HEK293 (cell line): ENCODE data around the gene CYP27C1.

Source experiments
- CTCF ChIA-PET: fragments of 350-600 bp; formaldehyde crosslinking; extraction: SDS; loops from one replicate; lab custom pipeline; 2021; ENCODE audit warnings: antibody characterized with exemption; lab: Yijun Ruan, JAX
- POLR2A ChIA-PET: fragments of 300-600 bp; formaldehyde crosslinking; extraction: SDS; loops from one replicate; lab custom pipeline; 2020; ENCODE audit warnings: antibody characterized with exemption, inconsistent platforms; lab: Yijun Ruan, JAX
- H3K27ac ChIP-seq: fragments of 200-500 bp; sonication (Bioruptor generic); 2 replicates; pipeline ENCODE4 v1.5.1; 2014; ENCODE audit warnings: low read depth, low read length, control low read depth, inconsistent platforms; ENCODE audit errors: extremely low read depth
- H3K36me3 ChIP-seq, 2 experiments: fragments of 200-500 bp in 1 of 2; sonication (Bioruptor generic) in 1 of 2; 1 replicate in 1 of 2; 2 replicates in 1 of 2; pipeline ENCODE4 v1.5.1; 2014 to 2017; ENCODE audit warnings: inconsistent platforms in 2 of 2, low read length in 2 of 2; ENCODE audit not compliant: control insufficient read depth in 2 of 2, insufficient read depth in 1 of 2
- H3K4me1 ChIP-seq: fragments of 200-500 bp; sonication (Bioruptor generic); 2 replicates; pipeline ENCODE4 v1.5.1; 2014; ENCODE audit warnings: mild to moderate bottlenecking, low read length, inconsistent platforms; ENCODE audit not compliant: control insufficient read depth, insufficient read depth
- H3K4me3 ChIP-seq: 2 replicates; pipeline ENCODE4 v1.5.1; 2011; ENCODE audit warnings: low read depth, mild to moderate bottlenecking, control low read depth, low read length, moderate library complexity
- H3K9me3 ChIP-seq: fragments of 200-500 bp; sonication (Bioruptor generic); 2 replicates; pipeline ENCODE4 v1.5.1; 2014; ENCODE audit warnings: low read depth, low read length, inconsistent platforms; ENCODE audit not compliant: control insufficient read depth, insufficient read depth
- BCL11A ChIP-seq: fragments of 450-650 bp; formaldehyde crosslinking; IDR thresholded peaks from 2 replicates; pipeline ENCODE4 v1.5.1; 2016; ENCODE audit warnings: low read depth, missing biosample characterization, missing genetic modification characterization
- PRDM2 ChIP-seq: fragments of 450-650 bp; formaldehyde crosslinking; IDR thresholded peaks from 2 replicates; pipeline ENCODE4 v1.5.1; 2016; ENCODE audit warnings: missing biosample characterization, missing genetic modification characterization, borderline replicate concordance
- PRDM4 ChIP-seq: fragments of 450-650 bp; formaldehyde crosslinking; IDR thresholded peaks from 2 replicates; pipeline ENCODE4 v1.5.1; 2017; ENCODE audit warnings: missing biosample characterization, missing genetic modification characterization
- YY2 ChIP-seq: fragments of 450-650 bp; formaldehyde crosslinking; IDR thresholded peaks from 2 replicates; pipeline ENCODE4 v1.5.1; 2016; ENCODE audit warnings: missing biosample characterization, missing genetic modification characterization
- ZNF239 ChIP-seq: fragments of 450-650 bp; formaldehyde crosslinking; IDR thresholded peaks from 2 replicates; pipeline ENCODE4 v1.5.1; 2016; ENCODE audit warnings: missing biosample characterization, missing genetic modification characterization
- ZNF248 ChIP-seq: fragments of 450-650 bp; formaldehyde crosslinking; IDR thresholded peaks from 2 replicates; pipeline ENCODE4 v1.5.1; 2017; ENCODE audit warnings: missing biosample characterization, missing genetic modification characterization
- ZNF274 ChIP-seq, 2 experiments: fragments of 200-500 bp in 1 of 2; fragments of 450-650 bp in 1 of 2; sonication (Bioruptor generic) in 1 of 2; formaldehyde crosslinking in 1 of 2; IDR thresholded peaks; 2 replicates each; pipeline versions ENCODE4 v1.5.1 to v1.6.1; 2014 to 2016; ENCODE audit warnings: borderline replicate concordance in 1 of 2, inconsistent platforms in 1 of 2, low read length in 1 of 2, missing biosample characterization in 1 of 2, missing genetic modification characterization in 1 of 2
- ZNF311 ChIP-seq: fragments of 450-650 bp; formaldehyde crosslinking; IDR thresholded peaks from 2 replicates; pipeline ENCODE4 v1.5.1; 2017; ENCODE audit warnings: missing biosample characterization, missing genetic modification characterization, borderline replicate concordance
- ZNF354C ChIP-seq: fragments of 450-650 bp; formaldehyde crosslinking; IDR thresholded peaks from 2 replicates; pipeline ENCODE4 v1.5.1; 2016; ENCODE audit warnings: missing biosample characterization, missing genetic modification characterization, low read depth, borderline replicate concordance
- ZNF37A ChIP-seq: fragments of 450-650 bp; IDR thresholded peaks from 2 replicates; pipeline ENCODE4 v1.5.1; 2018; ENCODE audit warnings: missing biosample characterization, missing genetic modification characterization
- ZNF391 ChIP-seq: fragments of 450-650 bp; formaldehyde crosslinking; IDR thresholded peaks from 2 replicates; pipeline ENCODE4 v1.5.1; 2016; ENCODE audit warnings: low read depth, missing biosample characterization, missing genetic modification characterization, borderline replicate concordance
- ZNF423 ChIP-seq: fragments of 450-650 bp; formaldehyde crosslinking; IDR thresholded peaks from 2 replicates; pipeline ENCODE4 v1.5.1; 2016; ENCODE audit warnings: missing biosample characterization, missing genetic modification characterization
- ZNF426 ChIP-seq: fragments of 450-650 bp; formaldehyde crosslinking; IDR thresholded peaks from 2 replicates; pipeline ENCODE4 v1.5.1; 2017; ENCODE audit warnings: missing biosample characterization, missing genetic modification characterization, mild to moderate bottlenecking, inconsistent platforms, moderate library complexity
- ZNF433 ChIP-seq: fragments of 450-650 bp; formaldehyde crosslinking; IDR thresholded peaks from 2 replicates; pipeline ENCODE4 v1.5.1; 2016; ENCODE audit warnings: missing biosample characterization, missing genetic modification characterization, low read depth
- ZNF501 ChIP-seq: fragments of 450-650 bp; formaldehyde crosslinking; IDR thresholded peaks from 2 replicates; pipeline ENCODE4 v1.5.1; 2016; ENCODE audit warnings: missing biosample characterization, missing genetic modification characterization
- ZNF510 ChIP-seq: fragments of 450-650 bp; formaldehyde crosslinking; IDR thresholded peaks from 2 replicates; pipeline ENCODE4 v1.5.1; 2018; ENCODE audit warnings: mild to moderate bottlenecking, missing genetic modification characterization, missing biosample characterization; ENCODE audit not compliant: insufficient replicate concordance
- ZNF521 ChIP-seq: fragments of 450-650 bp; formaldehyde crosslinking; IDR thresholded peaks from 2 replicates; pipeline ENCODE4 v1.5.1; 2017; ENCODE audit warnings: missing biosample characterization, mild to moderate bottlenecking, missing genetic modification characterization
- ZNF560 ChIP-seq: fragments of 450-650 bp; formaldehyde crosslinking; IDR thresholded peaks from 2 replicates; pipeline ENCODE4 v1.5.1; 2017; ENCODE audit warnings: missing biosample characterization, missing genetic modification characterization, borderline replicate concordance
- ZNF639 ChIP-seq: fragments of 450-650 bp; formaldehyde crosslinking; IDR thresholded peaks from 2 replicates; pipeline ENCODE4 v1.5.1; 2016; ENCODE audit warnings: missing biosample characterization, missing genetic modification characterization
- ZNF830 ChIP-seq: fragments of 450-650 bp; IDR thresholded peaks from 2 replicates; pipeline ENCODE4 v1.5.0; 2018; ENCODE audit warnings: missing biosample characterization, missing genetic modification characterization, low read depth, mild to moderate bottlenecking, moderate library complexity
- ZSCAN4 ChIP-seq: fragments of 450-650 bp; formaldehyde crosslinking; IDR thresholded peaks from 2 replicates; pipeline ENCODE4 v1.5.1; 2017; ENCODE audit warnings: missing biosample characterization, missing genetic modification characterization
- ZXDB ChIP-seq: fragments of 450-650 bp; formaldehyde crosslinking; IDR thresholded peaks from 2 replicates; pipeline ENCODE4 v1.5.1; 2016; ENCODE audit warnings: missing biosample characterization, missing genetic modification characterization

Gene CYP27C1

GRCh38 chr2:127170021-127170420 is 50.1 kb downstream of the CYP27C1 start (continued):
- TF ChIP-seq PRDM2 (tag by site-specific recombination) = no peak
- no peak for TF ChIP-seq ZNF354C (tag by site-specific recombination)

GRCh38 chr2:127169066-127169660 is 50.9 kb downstream of the CYP27C1 start:
- H3K4me3 ChIP-seq = no peak overlapping the region

GRCh38 chr2:127166231-127166860 is 53.8 kb downstream of the CYP27C1 start:
- no peak overlapping the region for H3K27ac ChIP-seq
- CTCF ChIA-PET = interaction anchor here (0.7 to 1.1 kb wide), 2 partner anchors 31 to 279 kb away, joined by 3 read pairs; no protein-coding TSS in a partner anchor
- POLR2A ChIA-PET = no interaction called here
- TF ChIP-seq ZNF354C (tag by site-specific recombination) (no peak), ZXDB (tag by site-specific recombination) (no peak), ZNF830 (tag by site-specific recombination) (no peak), ZNF423 (no peak), PRDM4 (tag by site-specific recombination) (no peak), ZNF248 (tag by site-specific recombination) (no peak), YY2 (tag by site-specific recombination) (no peak), ZNF426 (tag by site-specific recombination) (no peak), ZNF501 (tag by site-specific recombination) (no peak), ZNF433 (tag by site-specific recombination) (no peak), ZNF311 (no peak)

More at GRCh38 chr2:127169066-127169660, 50.9 kb downstream of the CYP27C1 start:
- H3K4me1 ChIP-seq = no peaks in the 10 kb centered on the region
- no peak overlapping the region for H3K27ac ChIP-seq
- H3K36me3 ChIP-seq = no peaks in the 10 kb centered on the region
- TF ChIP-seq ZNF521 (tag by site-specific recombination) = no peak
- TF ChIP-seq ZSCAN4 (tag by site-specific recombination) = no peak
- no peak for TF ChIP-seq ZNF239 (tag by site-specific recombination)
- no peak for TF ChIP-seq BCL11A (tag by site-specific recombination)
- no peak for TF ChIP-seq ZNF510 (tag by site-specific recombination)
- TF ChIP-seq ZXDB (tag by site-specific recombination) = no peak
- no peak for TF ChIP-seq ZNF560 (tag by site-specific recombination)
- TF ChIP-seq ZNF639 = no peak
- TF ChIP-seq ZNF37A (tag by site-specific recombination) = no peak
- no peak for TF ChIP-seq ZNF391 (tag by site-specific recombination)
- TF ChIP-seq ZNF274 (IDR thresholded peaks at IDR 0.05; ENCODE audit: low read length) = no peak
- no peak for TF ChIP-seq ZNF274 (tag by site-specific recombination; IDR thresholded peaks at IDR 0.05; ENCODE audit: borderline replicate concordance)
- TF ChIP-seq, all 188 proteins: peak for 0
- no peaks in the 10 kb centered on the region for H3K9me3 ChIP-seq
- ChIA-PET CTCF (interaction anchor here (0.8 to 1.0 kb wide), 3 partner anchors 21 to 117 kb away, joined by 3 to 4 read pairs (median 3); no protein-coding TSS in a partner anchor), POLR2A (no interaction called here)

More at GRCh38 chr2:127166231-127166860, 53.8 kb downstream of the CYP27C1 start:
- Histone ChIP-seq H3K4me1 (no peaks in the 10 kb centered on the region), H3K36me3 (no peaks in the 10 kb centered on the region), H3K9me3 (no peaks in the 10 kb centered on the region), H3K4me3 (no peak overlapping the region)
